GM23248 (cell line): ENCODE data around the gene ARHGAP10.

ENCODE experiments used
- EZH2 ChIP-seq: fragments of 200-600 bp; sonication (generic); IDR thresholded peaks from 2 replicates; pipeline ENCODE4 v1.6.1; 2018; ENCODE audit warnings: antibody characterized with exemption, mild to moderate bottlenecking; ENCODE audit not compliant: insufficient read depth, poor library complexity, severe bottlenecking
- EZH2phosphoT487 ChIP-seq: fragments of 200-600 bp; sonication (generic); IDR thresholded peaks from 2 replicates; pipeline ENCODE4 v1.6.1; 2018; ENCODE audit warnings: antibody characterized with exemption, moderate library complexity, mild to moderate bottlenecking, low read depth; ENCODE audit not compliant: insufficient read depth

DNA sequence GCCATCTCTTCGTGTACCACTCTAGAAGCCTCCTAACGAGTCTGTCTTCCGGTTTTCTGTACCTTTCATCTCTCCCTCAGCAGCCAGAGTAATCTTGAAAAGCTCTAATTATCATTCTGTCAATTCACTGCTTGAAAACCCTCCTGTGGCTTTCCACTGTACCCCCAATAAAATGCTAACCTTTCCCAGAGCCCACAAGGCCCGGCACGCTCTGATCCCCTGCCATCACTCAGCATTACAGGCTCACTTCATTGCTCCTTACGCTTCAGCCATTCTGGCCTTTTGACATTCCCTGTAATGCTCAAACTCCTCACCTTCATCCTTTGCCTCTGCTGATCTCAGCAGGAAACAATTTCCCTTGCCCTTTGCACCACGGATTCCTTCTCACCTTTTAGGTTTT is 112.9 kb downstream of the ARHGAP10 start:
- no peak for TF ChIP-seq EZH2
- no peak for TF ChIP-seq EZH2phosphoT487
